Measurements from ENCODE around the gene TMED8. TPM values are rescaled to one million over a fixed set of nuclear protein-coding genes. Genes with fewer than 3 reads are reported as not detected.

Gene TMED8
- total RNA-seq, 1 donor from 2014 or later: 10.9 TPM

DNA sequence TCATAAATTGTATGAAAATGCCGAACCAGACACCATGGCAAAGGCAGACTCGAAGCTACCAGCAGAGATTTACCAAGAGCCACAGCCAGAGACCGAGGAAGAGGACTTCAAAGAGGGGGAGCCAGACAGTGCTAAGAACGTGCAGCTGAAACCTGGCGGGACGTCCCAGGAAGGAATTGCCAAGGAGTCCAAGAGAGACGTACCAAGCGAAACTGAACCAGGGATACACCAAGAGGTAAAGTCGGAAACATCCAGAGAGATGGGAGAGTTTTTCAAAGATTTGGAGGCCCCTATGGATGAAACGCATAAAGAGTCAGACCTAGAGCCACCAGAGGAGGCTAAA lies 579 bp upstream of the TMED8 start:
- DNase-seq (ENCODE audit: extremely low spot score, unreplicated experiment): no peak
- Mint-ChIP-seq H3K27ac (ENCODE audit: unreplicated experiment) (no peak overlapping the region), H3K4me3 (ENCODE audit: unreplicated experiment) (no peak overlapping the region), H3K27me3 (ENCODE audit: unreplicated experiment) (no peaks in the 10 kb centered on the region), H3K9me3 (ENCODE audit: unreplicated experiment) (no peaks in the 10 kb centered on the region), H3K36me3 (ENCODE audit: unreplicated experiment) (peaks cover 7% of the 10 kb centered on the region), H3K4me1 (ENCODE audit: unreplicated experiment) (peaks cover 28% of the 10 kb centered on the region)
- no peak for TF ChIP-seq CTCF (IDR thresholded peaks at IDR 0.05)

GRCh38 chr14:77375973-77376770 lies 722 bp downstream of the TMED8 start:
- Mint-ChIP-seq H3K27ac (ENCODE audit: unreplicated experiment) (peak overlapping the region; percentile 87), H3K36me3 (ENCODE audit: unreplicated experiment) (peaks cover 7% of the 10 kb centered on the region), H3K4me3 (ENCODE audit: unreplicated experiment) (peak overlapping the region; percentile 87), H3K9me3 (ENCODE audit: unreplicated experiment) (no peaks in the 10 kb centered on the region), H3K4me1 (ENCODE audit: unreplicated experiment) (peaks cover 37% of the 10 kb centered on the region), H3K27me3 (ENCODE audit: unreplicated experiment) (no peaks in the 10 kb centered on the region)
- no peak for TF ChIP-seq CTCF (IDR thresholded peaks at IDR 0.05)
- no peak for DNase-seq (ENCODE audit: extremely low spot score, unreplicated experiment)

GRCh38 chr14:77375164-77375950 lies 1.5 kb downstream of the TMED8 start:
- Mint-ChIP-seq H3K4me1 (ENCODE audit: unreplicated experiment) (peaks cover 37% of the 10 kb centered on the region), H3K4me3 (ENCODE audit: unreplicated experiment) (peak overlapping the region; percentile 87), H3K27ac (ENCODE audit: unreplicated experiment) (peak overlapping the region; percentile 87), H3K9me3 (ENCODE audit: unreplicated experiment) (no peaks in the 10 kb centered on the region), H3K27me3 (ENCODE audit: unreplicated experiment) (no peaks in the 10 kb centered on the region), H3K36me3 (ENCODE audit: unreplicated experiment) (peaks cover 7% of the 10 kb centered on the region)
- no peak for DNase-seq (ENCODE audit: extremely low spot score, unreplicated experiment)
- TF ChIP-seq CTCF (IDR thresholded peaks at IDR 0.05): no peak

- Mint-ChIP-seq H3K4me1 (ENCODE audit: unreplicated experiment) (peaks cover 38% of the 10 kb centered on the region), H3K4me3 (ENCODE audit: unreplicated experiment) (no peak overlapping the region), H3K27ac (ENCODE audit: unreplicated experiment) (peak overlapping the region; percentile 25), H3K27me3 (ENCODE audit: unreplicated experiment) (no peaks in the 10 kb centered on the region), H3K9me3 (ENCODE audit: unreplicated experiment) (no peaks in the 10 kb centered on the region), H3K36me3 (ENCODE audit: unreplicated experiment) (peaks cover 7% of the 10 kb centered on the region)
- no peak for TF ChIP-seq CTCF (IDR thresholded peaks at IDR 0.05)
- no peak for DNase-seq (ENCODE audit: extremely low spot score, unreplicated experiment)
These were observed 4.5 kb downstream of the TMED8 start for GRCh38 chr14:77372304-77372841.

DNA sequence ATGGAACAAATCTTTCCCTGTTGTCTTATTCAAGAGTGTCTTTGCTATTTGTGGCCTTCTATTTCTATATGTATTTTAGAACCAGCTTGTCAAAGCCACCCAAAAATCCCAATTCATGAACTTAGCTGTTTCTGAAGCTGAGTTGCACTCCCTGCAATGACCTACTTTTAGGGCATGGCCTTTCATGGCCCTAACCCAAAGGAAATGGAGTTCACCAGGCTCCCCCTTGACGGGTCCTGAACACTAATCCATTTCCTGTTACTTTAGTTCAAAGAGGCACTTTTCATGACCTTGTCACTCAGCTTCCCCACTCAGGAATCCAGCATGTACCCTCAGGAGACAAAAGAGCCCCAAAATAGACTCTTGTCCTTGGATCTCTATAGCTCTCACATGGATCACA lies 7.6 kb downstream of the TMED8 start:
- H3K27me3 Mint-ChIP-seq (ENCODE audit: unreplicated experiment): no peaks in the 10 kb centered on the region
- no peak for DNase-seq (ENCODE audit: extremely low spot score, unreplicated experiment)
- H3K4me3 Mint-ChIP-seq (ENCODE audit: unreplicated experiment): no peak overlapping the region
- H3K4me1 Mint-ChIP-seq (ENCODE audit: unreplicated experiment): peaks cover 22% of the 10 kb centered on the region
- H3K9me3 Mint-ChIP-seq (ENCODE audit: unreplicated experiment): no peaks in the 10 kb centered on the region
- peaks cover 6% of the 10 kb centered on the region for H3K36me3 Mint-ChIP-seq (ENCODE audit: unreplicated experiment)
- no peak for TF ChIP-seq CTCF (IDR thresholded peaks at IDR 0.05)
- H3K27ac Mint-ChIP-seq (ENCODE audit: unreplicated experiment): no peak overlapping the region

Data from osteocyte (in vitro differentiated cells).